HepG2 (cell line): ENCODE data around the gene SPAG8. TPM values are rescaled to one million over a fixed set of nuclear protein-coding genes. Genes with fewer than 3 reads are reported as not detected.

Experiments used
- ADNP ChIP-seq: sonication (generic); formaldehyde crosslinking; IDR thresholded peaks from 2 replicates; pipeline ENCODE4 v1.4.0; 2020; ENCODE audit warnings: missing genetic modification reagents
- ATF7 ChIP-seq, 2 experiments: fragments of 450-650 bp in 1 of 2; sonication (generic) in 1 of 2; formaldehyde crosslinking in 1 of 2; IDR thresholded peaks; 2 replicates each; pipeline versions ENCODE4 v1.4.0 to v1.6.1; 2016 to 2020; ENCODE audit warnings: antibody characterized with exemption in 1 of 2, mild to moderate bottlenecking in 1 of 2, missing genetic modification reagents in 1 of 2
- BORCS8-MEF2B ChIP-seq: sonication (generic); formaldehyde crosslinking; IDR thresholded peaks from 2 replicates; pipeline ENCODE4 v1.8.0; 2022; ENCODE audit warnings: mild to moderate bottlenecking, missing genetic modification reagents
- CEBPB ChIP-seq: IDR thresholded peaks from 2 replicates; pipeline ENCODE4 v1.6.1; 2011; ENCODE audit warnings: low read depth, low read length, improper control_type of control experiment, borderline replicate concordance
- CENPT ChIP-seq: sonication (generic); formaldehyde crosslinking; IDR thresholded peaks from 2 replicates; pipeline ENCODE4 v1.8.0; 2022; ENCODE audit warnings: low read depth, mild to moderate bottlenecking, moderate library complexity, missing genetic modification reagents
- DR1 ChIP-seq: sonication (generic); formaldehyde crosslinking; IDR thresholded peaks from 2 replicates; pipeline ENCODE4 v1.8.0; 2021; ENCODE audit warnings: mild to moderate bottlenecking, missing genetic modification reagents, inconsistent platforms
- FOXK2 ChIP-seq: fragments of 450-650 bp; IDR thresholded peaks from 2 replicates; pipeline ENCODE4 v1.6.1; 2016
- HMG20A ChIP-seq: IDR thresholded peaks from 2 replicates; pipeline ENCODE4 v1.6.1; 2016; ENCODE audit warnings: borderline replicate concordance
- HOXA5 ChIP-seq: sonication (generic); formaldehyde crosslinking; IDR thresholded peaks from 2 replicates; pipeline ENCODE4 v1.4.0; 2020; ENCODE audit warnings: missing genetic modification reagents
- HOXA7 ChIP-seq: sonication (generic); formaldehyde crosslinking; IDR thresholded peaks from 2 replicates; pipeline ENCODE4 v1.8.1; 2022; ENCODE audit warnings: mild to moderate bottlenecking, missing genetic modification reagents, moderate library complexity
- KLF15 ChIP-seq: sonication (generic); formaldehyde crosslinking; IDR thresholded peaks from 2 replicates; pipeline ENCODE4 v1.8.1; 2023; ENCODE audit warnings: borderline replicate concordance, mild to moderate bottlenecking, inconsistent platforms, missing genetic modification reagents, mixed read lengths
- NFE2 ChIP-seq: sonication (generic); formaldehyde crosslinking; IDR thresholded peaks from 2 replicates; pipeline ENCODE4 v1.4.0; 2020; ENCODE audit warnings: missing genetic modification reagents
- PAWR ChIP-seq: sonication (generic); formaldehyde crosslinking; IDR thresholded peaks from 2 replicates; pipeline ENCODE4 v1.4.0; 2020; ENCODE audit warnings: missing genetic modification reagents, mild to moderate bottlenecking, borderline replicate concordance
- REL ChIP-seq: sonication (generic); formaldehyde crosslinking; conservative IDR thresholded peaks from 2 replicates; pipeline ENCODE4 v1.8.0; 2022; ENCODE audit warnings: mild to moderate bottlenecking, missing genetic modification reagents, moderate library complexity
- TMF1 ChIP-seq: sonication (generic); formaldehyde crosslinking; IDR thresholded peaks from 2 replicates; pipeline ENCODE4 v1.8.1; 2022; ENCODE audit warnings: low read depth, missing genetic modification reagents
- ZBTB33 ChIP-seq: sonication (generic); formaldehyde crosslinking; IDR thresholded peaks from 2 replicates; pipeline ENCODE4 v1.4.0; 2020; ENCODE audit warnings: missing genetic modification reagents
- ZBTB42 ChIP-seq: sonication (generic); formaldehyde crosslinking; IDR thresholded peaks from 2 replicates; pipeline ENCODE4 v1.5.0; 2020; ENCODE audit warnings: mild to moderate bottlenecking, missing genetic modification reagents
- ZFP36 ChIP-seq: fragments of 150-350 bp; IDR thresholded peaks from 2 replicates; pipeline ENCODE4 v1.6.1; 2018; ENCODE audit warnings: borderline replicate concordance, low read length, low read depth; ENCODE audit not compliant: partially characterized antibody
- ZFP36L2 ChIP-seq: sonication (generic); formaldehyde crosslinking; IDR thresholded peaks from 2 replicates; pipeline ENCODE4 v1.4.0; 2020; ENCODE audit warnings: missing genetic modification reagents
- ZNF143 ChIP-seq: sonication (generic); formaldehyde crosslinking; IDR thresholded peaks from 2 replicates; pipeline ENCODE4 v1.4.0; 2020; ENCODE audit warnings: missing genetic modification reagents
- ZNF484 ChIP-seq: sonication (generic); formaldehyde crosslinking; IDR thresholded peaks from 2 replicates; pipeline ENCODE4 v1.5.1; 2020; ENCODE audit warnings: mild to moderate bottlenecking, low read depth, missing genetic modification reagents, borderline replicate concordance
- ZNF563 ChIP-seq: sonication (generic); formaldehyde crosslinking; IDR thresholded peaks from 2 replicates; pipeline ENCODE4 v1.8.0; 2022; ENCODE audit warnings: mild to moderate bottlenecking, moderate library complexity, missing genetic modification reagents
- ZNF768 ChIP-seq: sonication (generic); formaldehyde crosslinking; IDR thresholded peaks from 2 replicates; pipeline ENCODE4 v1.4.0; 2020; ENCODE audit warnings: missing genetic modification reagents
- polyA plus RNA-seq, 8 experiments: library from polyadenylated mRNA; depleted of rRNA in 3 of 8; stranded (reverse) in 7 of 8; unstranded in 1 of 8; fragments of >200 nt; fragmentation: Illumina TruSeq in 4 of 8; extraction: Trizol in 4 of 8; gene quantifications; 2 replicates each; pipeline versions ENCODE4 v1.2.1 to v1.2.3, GENCODE V29; 2011 to 2016; ENCODE audit warnings: low read depth in 4 of 8, missing spikeins in 1 of 8, mixed read lengths in 1 of 8; ENCODE audit not compliant: insufficient read depth in 1 of 8
- total RNA-seq, 5 experiments: library from RNA; depleted of rRNA; stranded (reverse); fragments of >200 nt; fragmentation: Illumina TruSeq; extraction: Trizol; gene quantifications; 2 replicates each; pipeline ENCODE4 v1.2.3, GENCODE V29; 2016; ENCODE audit warnings: low read depth in 1 of 5
- TF ChIP-seq, protein P1 (sequence below): sonication (generic); formaldehyde crosslinking; IDR thresholded peaks from 2 replicates; pipeline ENCODE4 v1.5.0; 2020; ENCODE audit warnings: mild to moderate bottlenecking, missing genetic modification reagents, borderline replicate concordance

The SPAG8 gene
- total and polyA plus RNA-seq, 2 of the 13 experiments (the other 11 are each of a cell fraction or from before 2014, with no cell fraction given) = 0.18 to 0.27 TPM

DNA sequence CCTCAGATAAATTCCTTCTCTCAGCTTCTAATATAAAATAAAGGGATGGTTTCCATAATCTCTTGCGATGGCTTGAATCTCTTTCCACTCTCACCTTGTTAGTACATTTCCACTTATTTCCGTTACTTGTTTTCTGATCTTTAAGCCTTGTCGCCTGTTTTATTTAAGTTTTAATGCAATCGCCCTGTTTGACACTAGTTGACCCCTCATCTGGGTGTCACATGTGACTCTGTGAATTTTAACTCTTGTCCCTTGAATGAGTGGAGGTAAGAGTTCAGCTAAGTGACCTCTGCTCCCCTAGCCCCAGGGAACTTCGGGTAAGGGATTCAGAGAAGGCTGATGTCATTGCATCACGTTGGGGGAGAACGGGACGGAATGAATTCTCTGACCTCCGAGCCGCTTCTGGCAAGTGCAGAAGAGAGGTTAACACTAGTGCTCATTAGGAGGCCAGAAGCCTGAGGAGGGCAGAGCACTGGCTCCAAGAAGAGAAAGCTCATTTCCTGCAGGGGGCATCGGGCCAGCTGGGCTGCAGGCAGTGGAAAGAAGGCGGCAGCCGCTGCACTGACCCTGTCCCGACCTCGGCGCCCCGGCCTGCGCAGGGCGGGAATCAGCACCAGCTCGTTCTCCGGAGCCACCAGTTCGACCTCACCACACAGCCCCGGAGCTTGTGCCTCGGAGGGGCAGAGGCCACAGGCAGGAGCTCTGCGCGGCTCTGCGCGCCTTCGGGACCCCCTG lies 2.2 kb upstream of the SPAG8 start (continued):
- TF ChIP-seq, protein P1, sequence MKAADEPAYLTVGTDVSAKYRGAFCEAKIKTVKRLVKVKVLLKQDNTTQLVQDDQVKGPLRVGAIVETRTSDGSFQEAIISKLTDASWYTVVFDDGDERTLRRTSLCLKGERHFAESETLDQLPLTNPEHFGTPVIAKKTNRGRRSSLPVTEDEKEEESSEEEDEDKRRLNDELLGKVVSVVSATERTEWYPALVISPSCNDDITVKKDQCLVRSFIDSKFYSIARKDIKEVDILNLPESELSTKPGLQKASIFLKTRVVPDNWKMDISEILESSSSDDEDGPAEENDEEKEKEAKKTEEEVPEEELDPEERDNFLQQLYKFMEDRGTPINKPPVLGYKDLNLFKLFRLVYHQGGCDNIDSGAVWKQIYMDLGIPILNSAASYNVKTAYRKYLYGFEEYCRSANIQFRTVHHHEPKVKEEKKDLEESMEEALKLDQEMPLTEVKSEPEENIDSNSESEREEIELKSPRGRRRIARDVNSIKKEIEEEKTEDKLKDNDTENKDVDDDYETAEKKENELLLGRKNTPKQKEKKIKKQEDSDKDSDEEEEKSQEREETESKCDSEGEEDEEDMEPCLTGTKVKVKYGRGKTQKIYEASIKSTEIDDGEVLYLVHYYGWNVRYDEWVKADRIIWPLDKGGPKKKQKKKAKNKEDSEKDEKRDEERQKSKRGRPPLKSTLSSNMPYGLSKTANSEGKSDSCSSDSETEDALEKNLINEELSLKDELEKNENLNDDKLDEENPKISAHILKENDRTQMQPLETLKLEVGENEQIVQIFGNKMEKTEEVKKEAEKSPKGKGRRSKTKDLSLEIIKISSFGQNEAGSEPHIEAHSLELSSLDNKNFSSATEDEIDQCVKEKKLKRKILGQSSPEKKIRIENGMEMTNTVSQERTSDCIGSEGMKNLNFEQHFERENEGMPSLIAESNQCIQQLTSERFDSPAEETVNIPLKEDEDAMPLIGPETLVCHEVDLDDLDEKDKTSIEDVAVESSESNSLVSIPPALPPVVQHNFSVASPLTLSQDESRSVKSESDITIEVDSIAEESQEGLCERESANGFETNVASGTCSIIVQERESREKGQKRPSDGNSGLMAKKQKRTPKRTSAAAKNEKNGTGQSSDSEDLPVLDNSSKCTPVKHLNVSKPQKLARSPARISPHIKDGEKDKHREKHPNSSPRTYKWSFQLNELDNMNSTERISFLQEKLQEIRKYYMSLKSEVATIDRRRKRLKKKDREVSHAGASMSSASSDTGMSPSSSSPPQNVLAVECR (CRISPR knock-in tag) = 0 out of 2 replicates have a peak, but pooled peaks have one; percentile 30
- TF ChIP-seq KLF15 (CRISPR knock-in tag) (no peak), ZNF143 (CRISPR knock-in tag) (peak; percentile 85), FOXK2 (no peak), CEBPB (peak; percentile 83; the same call in 1 of the 2 replicates), ZBTB42 (CRISPR knock-in tag) (no peak), CENPT (CRISPR knock-in tag) (no peak), ATF7 (IDR thresholded peaks at IDR 0.05) (peak; percentile 75), ATF7 (CRISPR knock-in tag; IDR thresholded peaks at IDR 0.05) (peak; percentile 89), TMF1 (no peak), ZFP36 (no peak), ZNF484 (CRISPR knock-in tag) (no peak), NFE2 (no peak), DR1 (CRISPR knock-in tag) (no peak), PAWR (CRISPR knock-in tag) (no peak), BORCS8-MEF2B (peak; percentile 61; the same call in 1 of the 2 replicates), HOXA5 (CRISPR knock-in tag) (peak; percentile 60; the same call in 1 of the 2 replicates), ZFP36L2 (no peak), ADNP (CRISPR knock-in tag) (no peak), ZNF768 (CRISPR knock-in tag) (no peak; the same call in 1 of the 2 replicates), HMG20A (CRISPR knock-in tag) (0 out of 2 replicates have a peak, but pooled peaks have one; percentile 17), HOXA7 (CRISPR knock-in tag) (no peak), ZBTB33 (CRISPR knock-in tag) (no peak), REL (CRISPR knock-in tag) (0 out of 2 replicates have a peak, but pooled peaks have one; percentile 63), ZNF563 (CRISPR knock-in tag) (no peak; the same call in 1 of the 2 replicates)
